COLO829 (cell line): Measurements from ENCODE around the gene CLTRN.
"Not testable (repeated sequence)": the region's sequence is repeated elsewhere in the genome, so short reads cannot be mapped to it uniquely, and the experiment has no call there.

Source experiments
- DNase-seq: peaks from one replicate; pipeline ENCODE4 v3.0.0; 2012; ENCODE audit warnings: low spot score

Gene CLTRN

GRCh38 chrX:15664487-15665444 is at the start of gene CLTRN:
Gene CLTRN, minus strand, starts transcription at chrX:15664805. Its CDS starts 30 bp downstream, at chrX:15664775.
- no peak for DNase-seq

- DNase-seq, result not testable (repeated sequence)
These were observed 39.7 kb upstream of the CLTRN start for GRCh38 chrX:15704273-15704672.

- not testable (repeated sequence) for DNase-seq
These were observed 39.2 kb upstream of the CLTRN start for GRCh38 chrX:15703809-15704208.

- DNase-seq, result no peak
These were observed 38.1 kb upstream of the CLTRN start for GRCh38 chrX:15702488-15703371.

- no peak for DNase-seq
These were observed 31.9 kb upstream of the CLTRN start for GRCh38 chrX:15696516-15696915.

GRCh38 chrX:15694941-15695451 is 30.4 kb upstream of the CLTRN start:
- no peak for DNase-seq

GRCh38 chrX:15686818-15687685 is 22.4 kb upstream of the CLTRN start:
- DNase-seq, result no peak

- no peak for DNase-seq
These were observed 18.6 kb upstream of the CLTRN start for GRCh38 chrX:15683193-15683592.

GRCh38 chrX:15681433-15681832 is 16.8 kb upstream of the CLTRN start:
- no peak for DNase-seq

- no peak for DNase-seq
These were observed 15.8 kb upstream of the CLTRN start for GRCh38 chrX:15680401-15680800.

- no peak for DNase-seq
These were observed 14.6 kb upstream of the CLTRN start for GRCh38 chrX:15679246-15679645.

- no peak for DNase-seq
These were observed 13.7 kb upstream of the CLTRN start for GRCh38 chrX:15678339-15678738.

GRCh38 chrX:15676886-15677285 is 12.3 kb upstream of the CLTRN start:
- DNase-seq, result no peak

- DNase-seq, result peak; percentile 73
These were observed 10.9 kb upstream of the CLTRN start for GRCh38 chrX:15675490-15675921.

- DNase-seq, result peak; percentile 94
These were observed 10.4 kb upstream of the CLTRN start for GRCh38 chrX:15674841-15675489.

- no peak for DNase-seq
These were observed 9.9 kb upstream of the CLTRN start for GRCh38 chrX:15674514-15674840.

- DNase-seq, result no peak
These were observed 9.4 kb upstream of the CLTRN start for GRCh38 chrX:15673970-15674369.

- no peak for DNase-seq
These were observed 8.3 kb upstream of the CLTRN start for GRCh38 chrX:15672881-15673280.

GRCh38 chrX:15663439-15663838 is 1.2 kb downstream of the CLTRN start:
- DNase-seq, result no peak

GRCh38 chrX:15654804-15655203 is 9.8 kb downstream of the CLTRN start:
- DNase-seq, result not testable (repeated sequence)

GRCh38 chrX:15653961-15654360 is 10.6 kb downstream of the CLTRN start:
- peak; percentile 71 for DNase-seq
